Measurements from ENCODE around the gene ZNF408.

Gene ZNF408

GRCh38 chr11:46719048-46719542, 18.3 kb downstream of the ZNF408 start, which contains the start of gene F2:
F2 (plus strand) TSS chr11:46719213; CDS start chr11:46719236, 23 bp downstream.
- ATAC-seq (ENCODE audit: low read depth) (no peak), DNase-seq (ENCODE audit: low spot score) (no peak)
- Histone ChIP-seq H3K27me3 (ENCODE audit: insufficient read depth, poor library complexity, severe bottlenecking) (no peaks in the 10 kb centered on the region), H3K36me3 (ENCODE audit: low read depth) (no peaks in the 10 kb centered on the region), H3K4me3 (ENCODE audit: severe bottlenecking) (no peak within 1 kb of the TSS), H3K4me1 (ENCODE audit: insufficient read depth, poor library complexity, severe bottlenecking) (peaks cover 14% of the 10 kb centered on the region), H3K9me3 (ENCODE audit: severe bottlenecking) (no peaks in the 10 kb centered on the region), H3K27ac (ENCODE audit: poor library complexity, severe bottlenecking) (no peak within 1 kb of the TSS)
- no peak for TF ChIP-seq CTCF (IDR thresholded peaks at IDR 0.05; ENCODE audit: poor library complexity, severe bottlenecking)

GRCh38 chr11:46719543-46720218, 18.9 kb downstream of the ZNF408 start:
- Histone ChIP-seq H3K4me3 (ENCODE audit: severe bottlenecking) (no peak overlapping the region), H3K27ac (ENCODE audit: poor library complexity, severe bottlenecking) (no peak overlapping the region), H3K27me3 (ENCODE audit: insufficient read depth, poor library complexity, severe bottlenecking) (no peaks in the 10 kb centered on the region), H3K4me1 (ENCODE audit: insufficient read depth, poor library complexity, severe bottlenecking) (peaks cover 10% of the 10 kb centered on the region), H3K36me3 (ENCODE audit: low read depth) (no peaks in the 10 kb centered on the region), H3K9me3 (ENCODE audit: severe bottlenecking) (no peaks in the 10 kb centered on the region)
- ATAC-seq (ENCODE audit: low read depth): peak; percentile 11; the same call in 1 of the 3 replicates
- no peak for DNase-seq (ENCODE audit: low spot score)
- TF ChIP-seq CTCF (IDR thresholded peaks at IDR 0.05; ENCODE audit: poor library complexity, severe bottlenecking): no peak

- DNase-seq (ENCODE audit: low spot score) (no peak), ATAC-seq (ENCODE audit: low read depth) (no peak)
- Histone ChIP-seq H3K27me3 (ENCODE audit: insufficient read depth, poor library complexity, severe bottlenecking) (no peaks in the 10 kb centered on the region), H3K9me3 (ENCODE audit: severe bottlenecking) (no peaks in the 10 kb centered on the region), H3K4me1 (ENCODE audit: insufficient read depth, poor library complexity, severe bottlenecking) (peaks cover 7% of the 10 kb centered on the region), H3K4me3 (ENCODE audit: severe bottlenecking) (no peak overlapping the region), H3K36me3 (ENCODE audit: low read depth) (no peaks in the 10 kb centered on the region), H3K27ac (ENCODE audit: poor library complexity, severe bottlenecking) (no peak overlapping the region)
- TF ChIP-seq CTCF (IDR thresholded peaks at IDR 0.05; ENCODE audit: poor library complexity, severe bottlenecking): no peak
Observed at GRCh38 chr11:46721286-46721685, 20.5 kb downstream of the ZNF408 start.

GRCh38 chr11:46722566-46723358, 21.9 kb downstream of the ZNF408 start:
- ATAC-seq (ENCODE audit: low read depth) (no peak), DNase-seq (ENCODE audit: low spot score) (no peak)
- Histone ChIP-seq H3K27ac (ENCODE audit: poor library complexity, severe bottlenecking) (no peak overlapping the region), H3K9me3 (ENCODE audit: severe bottlenecking) (no peaks in the 10 kb centered on the region), H3K4me3 (ENCODE audit: severe bottlenecking) (no peak overlapping the region), H3K27me3 (ENCODE audit: insufficient read depth, poor library complexity, severe bottlenecking) (no peaks in the 10 kb centered on the region), H3K4me1 (ENCODE audit: insufficient read depth, poor library complexity, severe bottlenecking) (peaks cover 5% of the 10 kb centered on the region), H3K36me3 (ENCODE audit: low read depth) (no peaks in the 10 kb centered on the region)
- TF ChIP-seq CTCF (IDR thresholded peaks at IDR 0.05; ENCODE audit: poor library complexity, severe bottlenecking): no peak

All from RWPE2 (cell line).